SU-DHL-6 (cell line): ENCODE data around the gene ZNHIT3.

Experiments
- EZH2phosphoT487 ChIP-seq: fragments of 200-600 bp; sonication (generic), shearing (Covaris generic); conservative IDR thresholded peaks from 2 replicates; pipeline ENCODE4 v1.6.1; 2018; ENCODE audit warnings: mild to moderate bottlenecking, antibody characterized with exemption, low read length, moderate library complexity, mixed read lengths
- TF ChIP-seq, protein P1 (sequence below): fragments of 200-600 bp; sonication (generic); IDR thresholded peaks from one replicate; pipeline ENCODE4 v1.5.1; 2017; ENCODE audit warnings: antibody characterized with exemption, mild to moderate bottlenecking, low read length, moderate library complexity; ENCODE audit not compliant: insufficient read depth, poor library complexity, severe bottlenecking

DNA sequence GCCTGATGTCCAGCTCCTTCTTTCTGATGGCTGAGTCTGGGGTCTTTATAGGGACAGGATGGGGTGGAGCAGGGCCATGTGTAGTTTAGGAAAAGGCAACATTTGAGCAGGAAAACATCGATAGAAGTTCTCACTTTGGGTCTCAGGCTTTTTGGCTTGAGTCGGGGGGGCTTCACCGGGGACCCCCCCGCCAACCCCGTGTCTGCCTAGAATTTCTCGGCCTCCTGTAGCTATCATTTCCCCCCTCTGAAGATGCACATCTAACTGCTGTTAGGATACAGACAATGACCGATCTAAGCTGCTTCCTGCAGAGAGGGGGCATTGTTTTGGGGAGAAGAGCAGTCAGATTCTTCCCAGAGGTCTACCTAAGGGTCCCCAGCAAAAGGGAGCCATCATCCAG is 16.7 kb upstream of the ZNHIT3 start:
- TF ChIP-seq, protein P1, sequence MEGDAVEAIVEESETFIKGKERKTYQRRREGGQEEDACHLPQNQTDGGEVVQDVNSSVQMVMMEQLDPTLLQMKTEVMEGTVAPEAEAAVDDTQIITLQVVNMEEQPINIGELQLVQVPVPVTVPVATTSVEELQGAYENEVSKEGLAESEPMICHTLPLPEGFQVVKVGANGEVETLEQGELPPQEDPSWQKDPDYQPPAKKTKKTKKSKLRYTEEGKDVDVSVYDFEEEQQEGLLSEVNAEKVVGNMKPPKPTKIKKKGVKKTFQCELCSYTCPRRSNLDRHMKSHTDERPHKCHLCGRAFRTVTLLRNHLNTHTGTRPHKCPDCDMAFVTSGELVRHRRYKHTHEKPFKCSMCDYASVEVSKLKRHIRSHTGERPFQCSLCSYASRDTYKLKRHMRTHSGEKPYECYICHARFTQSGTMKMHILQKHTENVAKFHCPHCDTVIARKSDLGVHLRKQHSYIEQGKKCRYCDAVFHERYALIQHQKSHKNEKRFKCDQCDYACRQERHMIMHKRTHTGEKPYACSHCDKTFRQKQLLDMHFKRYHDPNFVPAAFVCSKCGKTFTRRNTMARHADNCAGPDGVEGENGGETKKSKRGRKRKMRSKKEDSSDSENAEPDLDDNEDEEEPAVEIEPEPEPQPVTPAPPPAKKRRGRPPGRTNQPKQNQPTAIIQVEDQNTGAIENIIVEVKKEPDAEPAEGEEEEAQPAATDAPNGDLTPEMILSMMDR: no peak
- no peak for TF ChIP-seq EZH2phosphoT487
